Measurements from ENCODE around the gene PSPN.

The PSPN gene

GRCh38 chr19:6343462-6343861 is 32.3 kb downstream of the PSPN start:
- DNase-seq (ENCODE audit: low read depth), result no peak

DNA sequence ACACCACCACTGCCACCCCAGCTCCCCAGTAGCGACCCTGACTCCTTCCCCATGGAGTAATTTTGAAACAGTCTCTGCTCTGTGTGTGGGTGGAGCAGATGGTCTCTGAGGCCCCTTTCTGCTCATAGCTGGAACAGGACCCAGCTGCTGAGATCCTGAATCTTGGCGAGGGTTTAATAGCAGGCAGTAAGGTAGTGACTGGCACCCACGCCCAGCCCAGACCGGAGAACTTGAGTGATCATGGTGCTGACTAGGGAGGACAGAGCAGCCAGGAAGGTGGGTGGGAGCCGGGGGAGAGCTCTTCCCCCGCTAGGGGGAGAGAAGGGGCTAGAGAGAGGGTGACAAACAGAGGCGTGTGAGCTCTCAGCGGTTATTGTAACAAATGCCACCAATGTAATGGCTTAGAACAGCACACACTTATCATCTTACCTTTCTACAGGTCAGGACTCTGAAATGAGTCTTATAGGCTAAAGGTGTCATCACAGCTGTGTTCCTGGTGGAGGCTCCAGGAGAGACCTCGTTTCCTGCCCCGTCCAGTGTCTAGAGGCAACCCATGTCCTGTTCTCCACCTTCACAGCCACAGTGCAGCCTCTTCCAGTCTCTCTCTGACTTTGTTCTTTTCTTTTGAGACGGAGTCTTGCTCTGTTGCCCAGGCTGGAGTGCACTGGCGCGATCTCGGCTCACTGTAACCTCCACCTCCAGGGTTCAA is 35.1 kb downstream of the PSPN start:
- DNase-seq (ENCODE audit: low read depth), result no peak
- H3K4me3 ChIP-seq (ENCODE audit: low read depth, low read length), result no peak overlapping the region

More at GRCh38 chr19:6343462-6343861, 32.3 kb downstream of the PSPN start:
- no peak overlapping the region for H3K4me3 ChIP-seq (ENCODE audit: low read depth, low read length)

DNA sequence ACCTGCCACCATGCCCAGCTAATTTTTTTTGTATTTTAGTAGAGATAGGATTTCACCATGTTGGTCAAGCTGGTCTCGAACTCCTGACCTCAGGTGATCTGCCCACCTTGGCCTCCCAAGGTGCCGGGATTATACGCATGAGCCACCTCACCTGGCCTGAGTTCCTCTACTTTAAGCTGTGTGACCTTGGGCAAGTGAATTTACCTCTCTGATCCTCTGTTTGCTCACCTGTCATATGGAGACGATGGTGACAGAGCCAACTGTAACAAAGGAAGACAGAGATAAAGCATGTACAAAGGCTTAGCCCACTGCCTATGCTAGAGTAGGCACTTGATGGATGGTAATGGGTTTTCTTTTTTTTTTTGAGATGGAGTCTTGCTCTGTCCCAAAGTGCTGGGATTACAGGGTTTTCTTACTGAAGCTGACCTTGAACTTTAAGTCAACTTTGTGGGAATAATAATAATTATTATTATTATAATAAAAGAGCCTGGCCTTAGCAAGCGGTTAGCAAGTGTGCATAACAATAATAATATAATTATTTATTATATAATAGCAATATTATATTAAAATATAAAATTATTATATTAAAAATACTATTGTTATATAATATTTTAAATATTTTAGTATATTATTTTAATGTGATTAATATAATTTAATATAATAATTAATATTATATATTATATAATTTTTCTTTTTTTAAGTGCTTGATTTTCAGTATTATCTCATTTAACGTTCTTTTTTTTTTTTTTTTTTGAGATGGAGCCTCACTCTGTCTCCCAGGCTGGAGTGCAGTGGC is 41.0 kb downstream of the PSPN start:
- no peak overlapping the region for H3K4me3 ChIP-seq (ENCODE audit: low read depth, low read length)
- DNase-seq (ENCODE audit: low read depth), result no peak

GRCh38 chr19:6333439-6333838 is 42.3 kb downstream of the PSPN start, which contains the start of gene ACER1:
TSS of gene ACER1 (minus strand) at chr19:6333612. CDS start at chr19:6333551, 61 bp downstream.
- no peak for DNase-seq (ENCODE audit: low read depth)
- no peak within 1 kb of the TSS for H3K4me3 ChIP-seq (ENCODE audit: low read depth, low read length)

GRCh38 chr19:6326815-6327214 is 48.9 kb downstream of the PSPN start:
- DNase-seq (ENCODE audit: low read depth), result no peak
- H3K4me3 ChIP-seq (ENCODE audit: low read depth, low read length), result no peak overlapping the region

GRCh38 chr19:6325614-6326013 is 50.1 kb downstream of the PSPN start:
- no peak for DNase-seq (ENCODE audit: low read depth)
- H3K4me3 ChIP-seq (ENCODE audit: low read depth, low read length), result no peak overlapping the region
